Loucy (cell line): Measurements from ENCODE around the gene FBXW8.

Experiments used
- EZH2phosphoT487 ChIP-seq: fragments of 200-600 bp; IDR thresholded peaks from 2 replicates; pipeline ENCODE4 v1.6.1; 2018; ENCODE audit warnings: antibody characterized with exemption, mild to moderate bottlenecking, moderate library complexity, borderline replicate concordance
- TF ChIP-seq, protein P1 (sequence below): fragments of 200-600 bp; sonication (generic); conservative IDR thresholded peaks from 2 replicates; pipeline ENCODE4 v1.5.1; 2014; ENCODE audit warnings: mild to moderate bottlenecking, antibody characterized with exemption, low read length

DNA sequence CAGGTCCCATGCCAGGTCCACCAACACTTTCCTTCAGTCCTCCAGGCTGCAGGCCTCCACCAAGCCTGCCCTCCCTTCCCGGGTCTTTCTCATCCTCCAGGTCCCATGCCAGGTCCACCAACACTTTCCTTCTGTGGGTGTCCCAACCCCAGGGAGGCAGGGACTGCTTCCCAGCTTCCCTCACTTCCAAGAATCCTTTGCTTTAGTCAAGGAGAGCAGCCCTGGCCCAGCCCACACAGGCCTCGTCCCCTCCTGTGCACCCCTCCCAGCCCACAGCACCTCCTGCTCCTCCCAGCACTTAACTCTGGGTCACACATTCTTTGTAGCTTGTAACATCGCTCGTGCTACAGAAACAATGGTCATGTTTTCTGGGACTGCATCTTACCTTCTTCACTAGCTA is 115.6 kb downstream of the FBXW8 start:
- TF ChIP-seq, protein P1, sequence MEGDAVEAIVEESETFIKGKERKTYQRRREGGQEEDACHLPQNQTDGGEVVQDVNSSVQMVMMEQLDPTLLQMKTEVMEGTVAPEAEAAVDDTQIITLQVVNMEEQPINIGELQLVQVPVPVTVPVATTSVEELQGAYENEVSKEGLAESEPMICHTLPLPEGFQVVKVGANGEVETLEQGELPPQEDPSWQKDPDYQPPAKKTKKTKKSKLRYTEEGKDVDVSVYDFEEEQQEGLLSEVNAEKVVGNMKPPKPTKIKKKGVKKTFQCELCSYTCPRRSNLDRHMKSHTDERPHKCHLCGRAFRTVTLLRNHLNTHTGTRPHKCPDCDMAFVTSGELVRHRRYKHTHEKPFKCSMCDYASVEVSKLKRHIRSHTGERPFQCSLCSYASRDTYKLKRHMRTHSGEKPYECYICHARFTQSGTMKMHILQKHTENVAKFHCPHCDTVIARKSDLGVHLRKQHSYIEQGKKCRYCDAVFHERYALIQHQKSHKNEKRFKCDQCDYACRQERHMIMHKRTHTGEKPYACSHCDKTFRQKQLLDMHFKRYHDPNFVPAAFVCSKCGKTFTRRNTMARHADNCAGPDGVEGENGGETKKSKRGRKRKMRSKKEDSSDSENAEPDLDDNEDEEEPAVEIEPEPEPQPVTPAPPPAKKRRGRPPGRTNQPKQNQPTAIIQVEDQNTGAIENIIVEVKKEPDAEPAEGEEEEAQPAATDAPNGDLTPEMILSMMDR: no peak
- TF ChIP-seq EZH2phosphoT487: no peak
